HG03108 (cell line): ENCODE data around the gene GRIK3.

Source experiments
- ATAC-seq: cut with Tn5 transposase; IDR thresholded peaks from one replicate; pipeline ENCODE4 v1.9.1; 2021; ENCODE audit warnings: moderate library complexity; ENCODE audit not compliant: unreplicated experiment

The GRIK3 gene

GRCh38 chr1:36859926-36860325, 174.4 kb downstream of the GRIK3 start:
- no peak for ATAC-seq

GRCh38 chr1:36858981-36859380, 175.3 kb downstream of the GRIK3 start:
- no peak for ATAC-seq

- ATAC-seq: no peak
These were observed 175.8 kb downstream of the GRIK3 start for GRCh38 chr1:36858553-36858952.

GRCh38 chr1:36857754-36858153, 176.6 kb downstream of the GRIK3 start:
- no peak for ATAC-seq

- ATAC-seq: no peak
These were observed 178.4 kb downstream of the GRIK3 start for GRCh38 chr1:36855699-36856494.

GRCh38 chr1:36853638-36854037, 180.7 kb downstream of the GRIK3 start:
- ATAC-seq: no peak

- no peak for ATAC-seq
These were observed 181.7 kb downstream of the GRIK3 start for GRCh38 chr1:36852586-36852985.

GRCh38 chr1:36851595-36851994, 182.7 kb downstream of the GRIK3 start:
- ATAC-seq: no peak

- ATAC-seq: no peak
These were observed 183.2 kb downstream of the GRIK3 start for GRCh38 chr1:36851087-36851486.

- ATAC-seq: no peak
These were observed 184.4 kb downstream of the GRIK3 start for GRCh38 chr1:36849956-36850355.

GRCh38 chr1:36847761-36848160, 186.6 kb downstream of the GRIK3 start:
- ATAC-seq: no peak

- ATAC-seq: no peak
These were observed 187.1 kb downstream of the GRIK3 start for GRCh38 chr1:36847186-36847585.

GRCh38 chr1:36846357-36846756, 188.0 kb downstream of the GRIK3 start:
- no peak for ATAC-seq

- no peak for ATAC-seq
These were observed 188.5 kb downstream of the GRIK3 start for GRCh38 chr1:36845802-36846201.

- ATAC-seq: no peak
These were observed 189.4 kb downstream of the GRIK3 start for GRCh38 chr1:36844917-36845316.

GRCh38 chr1:36843906-36844610, 190.3 kb downstream of the GRIK3 start:
- ATAC-seq: no peak

- no peak for ATAC-seq
These were observed 191.3 kb downstream of the GRIK3 start for GRCh38 chr1:36843027-36843426.

- ATAC-seq: no peak
These were observed 191.9 kb downstream of the GRIK3 start for GRCh38 chr1:36842448-36842847.

- no peak for ATAC-seq
These were observed 194.8 kb downstream of the GRIK3 start for GRCh38 chr1:36839485-36839884.

- no peak for ATAC-seq
These were observed 195.4 kb downstream of the GRIK3 start for GRCh38 chr1:36838888-36839287.

- ATAC-seq: no peak
These were observed 197.4 kb downstream of the GRIK3 start for GRCh38 chr1:36836916-36837315.

GRCh38 chr1:36836196-36836883, 198.0 kb downstream of the GRIK3 start:
- ATAC-seq: no peak
